Trophoblast cell (in vitro differentiated cells and primary cell): Measurements from ENCODE around the gene AARS1.
"Not testable (repeated sequence)": the region's sequence is repeated elsewhere in the genome, so short reads cannot be mapped to it uniquely, and the experiment has no call there.

Experiments used
- DNase-seq, 2 donors: peaks; one replicate each; pipeline ENCODE4 v3.0.0-alpha.2; 2016
- H2AFZ ChIP-seq: 2 replicates; pipeline ENCODE4 v1.6.1; 2013; ENCODE audit warnings: low read length, moderate library complexity, mild to moderate bottlenecking; ENCODE audit not compliant: insufficient read depth, poor library complexity
- H2AK5ac ChIP-seq: 2 replicates; pipeline ENCODE4 v1.6.1; 2013; ENCODE audit warnings: mild to moderate bottlenecking, low read length
- H2BK120ac ChIP-seq: 2 replicates; pipeline ENCODE4 v1.6.1; 2013; ENCODE audit warnings: low read length, mild to moderate bottlenecking, moderate library complexity; ENCODE audit not compliant: insufficient read depth, poor library complexity
- H2BK12ac ChIP-seq: 2 replicates; pipeline ENCODE4 v1.6.1; 2013; ENCODE audit warnings: mild to moderate bottlenecking, low read length, moderate library complexity
- H2BK5ac ChIP-seq: 2 replicates; pipeline ENCODE4 v1.6.1; 2013; ENCODE audit warnings: low read length, low read depth, moderate library complexity, mild to moderate bottlenecking; ENCODE audit not compliant: poor library complexity
- H3K14ac ChIP-seq: 2 replicates; pipeline ENCODE4 v1.6.1; 2013; ENCODE audit warnings: mild to moderate bottlenecking, low read length
- H3K18ac ChIP-seq: 2 replicates; pipeline ENCODE4 v1.6.1; 2013; ENCODE audit warnings: mild to moderate bottlenecking, low read length
- H3K23ac ChIP-seq: 2 replicates; pipeline ENCODE4 v1.6.1; 2013; ENCODE audit warnings: low read length
- H3K27ac ChIP-seq: 2 replicates; pipeline ENCODE4 v1.5.1; 2013; ENCODE audit warnings: low read depth, mild to moderate bottlenecking, inconsistent platforms, low read length, moderate library complexity
- H3K27me3 ChIP-seq: 2 replicates; pipeline ENCODE4 v1.6.1; 2013; ENCODE audit warnings: inconsistent platforms, mild to moderate bottlenecking, low read length, moderate library complexity; ENCODE audit not compliant: insufficient read depth
- H3K36me3 ChIP-seq, 2 experiments: 1 replicate in 1 of 2; 2 replicates in 1 of 2; pipeline ENCODE4 v1.6.1; 2013; ENCODE audit warnings: low read length in 2 of 2, mild to moderate bottlenecking in 2 of 2, moderate library complexity in 1 of 2; ENCODE audit not compliant: insufficient read depth in 2 of 2, control insufficient read depth in 1 of 2
- H3K4ac ChIP-seq: 2 replicates; pipeline ENCODE4 v1.6.1; 2013; ENCODE audit warnings: low read depth, mild to moderate bottlenecking, low read length, moderate library complexity
- H3K4me1 ChIP-seq, 2 experiments: 1 replicate in 1 of 2; 2 replicates in 1 of 2; pipeline ENCODE4 v1.6.1; 2013; ENCODE audit warnings: low read length in 2 of 2, mild to moderate bottlenecking in 2 of 2, moderate library complexity in 1 of 2; ENCODE audit not compliant: insufficient read depth in 2 of 2, control insufficient read depth in 1 of 2
- H3K4me2 ChIP-seq: 2 replicates; pipeline ENCODE4 v1.6.1; 2013; ENCODE audit warnings: inconsistent platforms, mild to moderate bottlenecking, low read length, moderate library complexity
- H3K4me3 ChIP-seq: 2 replicates; pipeline ENCODE4 v1.5.1; 2013; ENCODE audit warnings: mild to moderate bottlenecking, low read depth, low read length, inconsistent platforms
- H3K79me1 ChIP-seq: one replicate; pipeline ENCODE4 v1.6.1; 2013; ENCODE audit warnings: low read length
- H3K79me2 ChIP-seq: 2 replicates; pipeline ENCODE4 v1.6.1; 2013; ENCODE audit warnings: low read length, mild to moderate bottlenecking; ENCODE audit not compliant: control insufficient read depth, insufficient read depth, poor library complexity
- H3K9ac ChIP-seq: 2 replicates; pipeline ENCODE4 v1.6.1; 2013; ENCODE audit warnings: mild to moderate bottlenecking, low read length
- H3K9me3 ChIP-seq: 2 replicates; pipeline ENCODE4 v1.6.1; 2013; ENCODE audit warnings: low read depth, mild to moderate bottlenecking, control low read depth, inconsistent platforms, low read length; ENCODE audit not compliant: insufficient read depth
- H4K12ac ChIP-seq: 2 replicates; pipeline ENCODE4 v1.6.1; 2013; ENCODE audit warnings: low read depth, mild to moderate bottlenecking, low read length, moderate library complexity
- H4K8ac ChIP-seq: 2 replicates; pipeline ENCODE4 v1.6.1; 2013; ENCODE audit warnings: low read depth, mild to moderate bottlenecking, low read length, moderate library complexity
- H4K91ac ChIP-seq: one replicate; pipeline ENCODE4 v1.6.1; 2013; ENCODE audit warnings: low read depth, mild to moderate bottlenecking, low read length, moderate library complexity
- WGBS: extraction: QIAGEN DNeasy Blood & Tissue Kit; methylation state at CpG from one replicate; pipeline ENCODE4 v1.1.7; 2013; ENCODE audit warnings: missing lambda C conversion rate; ENCODE audit not compliant: insufficient read length, insufficient coverage; ENCODE audit errors: extremely low coverage; 5-methylcytosine and 5-hydroxymethylcytosine counted together

The AARS1 gene

DNA sequence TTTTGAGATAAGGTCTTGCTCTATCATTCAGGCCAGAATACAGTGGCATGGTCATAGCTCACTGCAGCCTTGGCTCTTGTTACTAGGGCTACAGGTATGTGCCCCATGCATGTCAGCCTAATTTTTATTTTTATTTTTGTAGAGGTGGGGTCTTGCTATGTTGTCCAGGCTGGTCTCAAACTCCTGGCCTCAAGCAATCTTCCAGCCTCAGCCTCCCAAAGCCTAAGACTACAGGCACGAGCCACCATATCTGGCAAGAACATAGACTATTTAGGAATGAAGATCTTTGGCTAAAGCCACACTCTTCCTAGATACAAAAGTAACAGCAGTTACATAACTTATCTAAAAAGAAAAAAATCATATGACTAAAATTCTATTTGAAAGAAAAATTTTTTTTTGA, 41.8 kb upstream of the AARS1 start:
- no peak overlapping the region for H3K27ac ChIP-seq
- no peak overlapping the region for H3K14ac ChIP-seq
- no peak overlapping the region for H2BK120ac ChIP-seq
- no peak overlapping the region for H4K91ac ChIP-seq
- H2AK5ac ChIP-seq = no peak overlapping the region
- peaks cover 2% of the 10 kb centered on the region in 2 experiments for H3K4me1 ChIP-seq
- no peak overlapping the region for H3K23ac ChIP-seq
- H3K18ac ChIP-seq = no peak overlapping the region
- no peak overlapping the region for H2BK5ac ChIP-seq
- H3K4me3 ChIP-seq = no peak overlapping the region
- no peak for DNase-seq
- no peak overlapping the region for H3K4me2 ChIP-seq
- no peak overlapping the region for H2BK12ac ChIP-seq
- peaks cover 41 to 50% of the 10 kb centered on the region in 2 experiments for H3K36me3 ChIP-seq
- H4K12ac ChIP-seq = no peak overlapping the region
- H4K8ac ChIP-seq = no peak overlapping the region
- H3K27me3 ChIP-seq = no peaks in the 10 kb centered on the region
- no peaks in the 10 kb centered on the region for H3K9me3 ChIP-seq
- WGBS = no CpG with 5 or more reads among the region's 1 CpG
- H2AFZ ChIP-seq = no peak overlapping the region
- no peak overlapping the region for H3K4ac ChIP-seq
- H3K79me2 ChIP-seq = no peaks in the 10 kb centered on the region
- no peak overlapping the region for H3K9ac ChIP-seq
- no peaks in the 10 kb centered on the region for H3K79me1 ChIP-seq

- no peak overlapping the region for H4K12ac ChIP-seq
- no peaks in the 10 kb centered on the region for H3K9me3 ChIP-seq
- H3K27me3 ChIP-seq = no peaks in the 10 kb centered on the region
- H3K4ac ChIP-seq = no peak overlapping the region
- H3K79me1 ChIP-seq = no peaks in the 10 kb centered on the region
- H3K36me3 ChIP-seq = peaks cover 31 to 35% of the 10 kb centered on the region in 2 experiments
- no CpG with 5 or more reads among the region's 7 CpGs for WGBS
- H2BK12ac ChIP-seq = no peak overlapping the region
- H3K14ac ChIP-seq = no peak overlapping the region
- no peak overlapping the region for H3K4me2 ChIP-seq
- H3K18ac ChIP-seq = no peak overlapping the region
- no peak overlapping the region for H3K9ac ChIP-seq
- no peak overlapping the region for H2AFZ ChIP-seq
- no peaks in the 10 kb centered on the region for H3K79me2 ChIP-seq
- H2BK5ac ChIP-seq = no peak overlapping the region
- H4K8ac ChIP-seq = no peak overlapping the region
- no peak overlapping the region for H3K27ac ChIP-seq
- no peak overlapping the region for H4K91ac ChIP-seq
- no peak for DNase-seq
- no peaks in the 10 kb centered on the region for H3K4me1 ChIP-seq
- no peak overlapping the region for H2AK5ac ChIP-seq
- H3K4me3 ChIP-seq = no peak overlapping the region
- no peak overlapping the region for H2BK120ac ChIP-seq
- no peak overlapping the region for H3K23ac ChIP-seq
Observed at GRCh38 chr16:70324998-70325747, 35.9 kb upstream of the AARS1 start.

DNA sequence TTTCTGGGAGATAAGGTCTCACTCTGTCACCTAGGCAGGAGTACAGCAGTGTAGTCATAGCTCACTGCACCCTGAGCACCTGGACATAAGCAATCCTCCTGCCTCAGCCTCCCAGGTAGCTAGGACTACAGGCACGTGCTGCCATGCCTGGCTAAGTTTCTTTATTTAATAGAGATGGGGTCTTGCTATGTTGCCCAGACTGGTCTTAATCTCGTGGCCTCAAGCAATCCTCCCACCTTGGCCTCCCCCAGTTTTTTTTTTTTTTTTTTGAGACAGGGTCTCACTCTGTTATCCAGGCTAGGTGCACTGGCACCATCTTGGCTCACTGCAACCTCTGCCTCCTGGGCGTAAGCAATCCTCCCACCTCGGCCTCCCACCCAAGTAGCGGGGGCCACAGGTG, 30.8 kb upstream of the AARS1 start:
- peaks cover 2% of the 10 kb centered on the region for H3K9me3 ChIP-seq
- no peak overlapping the region for H3K4me3 ChIP-seq
- H3K4me2 ChIP-seq = no peak overlapping the region
- no peak overlapping the region for H3K23ac ChIP-seq
- no peak overlapping the region for H2BK5ac ChIP-seq
- no peak overlapping the region for H3K27ac ChIP-seq
- H3K18ac ChIP-seq = no peak overlapping the region
- DNase-seq = no peak
- peaks cover 34 to 48% of the 10 kb centered on the region in 2 experiments for H3K36me3 ChIP-seq
- H3K79me2 ChIP-seq = no peaks in the 10 kb centered on the region
- H2AFZ ChIP-seq = no peak overlapping the region
- H2BK120ac ChIP-seq = no peak overlapping the region
- no peak overlapping the region for H4K8ac ChIP-seq
- H3K79me1 ChIP-seq = no peaks in the 10 kb centered on the region
- no peak overlapping the region for H3K9ac ChIP-seq
- no peak overlapping the region for H4K91ac ChIP-seq
- no peak overlapping the region for H2BK12ac ChIP-seq
- WGBS = no CpG with 5 or more reads among the region's 5 CpGs
- no peak overlapping the region for H4K12ac ChIP-seq
- no peaks in the 10 kb centered on the region for H3K27me3 ChIP-seq
- H3K4ac ChIP-seq = no peak overlapping the region
- H3K14ac ChIP-seq = no peak overlapping the region
- no peaks in the 10 kb centered on the region for H3K4me1 ChIP-seq
- H2AK5ac ChIP-seq = no peak overlapping the region

DNA sequence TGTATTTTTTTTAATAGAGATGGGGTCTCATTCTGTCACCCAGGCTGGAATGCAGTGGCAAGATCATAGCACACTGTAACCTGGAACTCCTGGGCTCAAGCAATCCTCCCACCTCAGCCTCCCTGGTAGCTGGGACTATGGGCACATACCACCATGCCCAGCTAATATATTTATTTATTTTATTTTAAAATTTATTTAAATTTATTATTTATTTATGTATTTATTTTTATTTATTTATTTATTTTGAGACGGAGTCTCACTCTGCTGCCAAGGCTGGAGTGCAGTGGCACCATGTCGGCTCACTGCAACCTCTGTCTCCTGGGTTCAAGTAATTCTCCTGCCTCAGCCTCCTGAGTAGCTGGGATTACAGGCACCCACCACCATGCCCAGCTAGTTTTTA, 18.4 kb upstream of the AARS1 start:
- not testable (repeated sequence) for H2AFZ ChIP-seq, H3K14ac ChIP-seq, H3K79me2 ChIP-seq, H2BK12ac ChIP-seq, H2AK5ac ChIP-seq, H2BK5ac ChIP-seq, DNase-seq, H3K4ac ChIP-seq, H2BK120ac ChIP-seq, H3K27me3 ChIP-seq, H3K4me1 ChIP-seq, H3K4me3 ChIP-seq, H4K8ac ChIP-seq, H3K9me3 ChIP-seq, H3K9ac ChIP-seq, H3K27ac ChIP-seq, H3K23ac ChIP-seq, H4K12ac ChIP-seq, H3K36me3 ChIP-seq, H3K79me1 ChIP-seq, H3K18ac ChIP-seq, H4K91ac ChIP-seq, H3K4me2 ChIP-seq
- WGBS = no CpG with 5 or more reads among the region's 2 CpGs
